Natural killer cell (primary cell): ENCODE data around the gene SPRING1. TPM values are rescaled to one million over a fixed set of nuclear protein-coding genes. Genes with fewer than 3 reads are reported as not detected.

Experiments
- ATAC-seq, 3 donors: fragments of 150-1000 bp in 2 of 3; fragments of 200-7000 bp in 1 of 3; cut with Tn5 transposase; 1 replicate in 1 of 3; 2 replicates in 2 of 3; pipeline ENCODE4 v1.10.0; 2021; ENCODE audit warnings: mild to moderate bottlenecking in 2 of 3, moderate library complexity in 2 of 3
- DNase-seq, 2 donors: peaks; one replicate each; pipeline versions ENCODE4 v3.0.0 to v3.0.0-alpha.2; 2013 to 2021; ENCODE audit warnings: mixed read lengths in 1 of 2
- H3K27ac ChIP-seq: one replicate; pipeline ENCODE4 v1.5.1; 2013; ENCODE audit warnings: mild to moderate bottlenecking, low read length
- H3K27me3 ChIP-seq: one replicate; pipeline ENCODE4 v1.6.1; 2013; ENCODE audit warnings: low read length; ENCODE audit not compliant: control insufficient read depth, insufficient read depth
- H3K36me3 ChIP-seq: one replicate; pipeline ENCODE4 v1.6.1; 2013; ENCODE audit warnings: low read length; ENCODE audit not compliant: control insufficient read depth, insufficient read depth
- H3K4me1 ChIP-seq: one replicate; pipeline ENCODE4 v1.6.1; 2013; ENCODE audit warnings: low read length; ENCODE audit not compliant: control insufficient read depth, insufficient read depth
- H3K4me3 ChIP-seq: one replicate; pipeline ENCODE4 v1.5.1; 2013; ENCODE audit warnings: low read length
- H3K9me3 ChIP-seq: one replicate; pipeline ENCODE4 v1.6.1; 2013; ENCODE audit warnings: low read length; ENCODE audit not compliant: control insufficient read depth, insufficient read depth
- H3K27ac Mint-ChIP-seq, 2 donors: one replicate each; pipeline ENCODE4 v1.8.0; 2022; ENCODE audit warnings: mild to moderate bottlenecking in 2 of 2, mixed read lengths in 2 of 2, moderate library complexity in 1 of 2
- H3K27me3 Mint-ChIP-seq, 2 donors: one replicate each; pipeline ENCODE4 v1.8.0; 2022; ENCODE audit warnings: low read depth in 2 of 2, mixed read lengths in 2 of 2
- H3K36me3 Mint-ChIP-seq: one replicate; pipeline ENCODE4 v1.8.0; 2022; ENCODE audit warnings: mixed read lengths
- H3K4me1 Mint-ChIP-seq, 2 donors: one replicate each; pipeline ENCODE4 v1.8.0; 2022; ENCODE audit warnings: mixed read lengths in 2 of 2
- H3K4me3 Mint-ChIP-seq: one replicate; pipeline ENCODE4 v1.8.0; 2022; ENCODE audit warnings: mild to moderate bottlenecking, moderate library complexity, mixed read lengths
- H3K9me3 Mint-ChIP-seq, 2 donors: one replicate each; pipeline ENCODE4 v1.8.0; 2022; ENCODE audit warnings: mixed read lengths in 2 of 2
- CTCF ChIP-seq: fragments of 200-600 bp; IDR thresholded peaks from one replicate; pipeline ENCODE4 v1.8.0; 2022; ENCODE audit warnings: antibody characterized with exemption
- WGBS: methylation state at CpG from one replicate; pipeline ENCODE4 v1.1.7; 2013; ENCODE audit warnings: missing lambda C conversion rate; ENCODE audit not compliant: insufficient coverage; 5-methylcytosine and 5-hydroxymethylcytosine counted together
- intact Hi-C: fragments of 100-400 bp; cut with micrococcal nuclease; formaldehyde crosslinking; loops from one replicate; pipeline ENCODE4 v1.14.2; 2022
- total RNA-seq, 4 donors: library from RNA; stranded (reverse); fragments of 120-200 nt in 1 of 4; gene quantifications; one replicate each; pipeline versions ENCODE4 v1.2.3 to v1.2.4, GENCODE V29; 2013 to 2022

Gene SPRING1
- total RNA-seq, 3 donors from 2014 or later (not counting 1 experiment from before 2014, with no cell fraction given) = 24.4 to 37.2 (median 30.4) TPM

- Mint-ChIP-seq H3K27me3 (no peaks in the 10 kb centered on the region), H3K36me3 (peaks cover 3% of the 10 kb centered on the region), H3K9me3 (no peaks in the 10 kb centered on the region), H3K4me3 (no peak overlapping the region), H3K27ac (no peak overlapping the region), H3K4me1 (peaks cover 26 to 28% of the 10 kb centered on the region in 2 donors)
- ATAC-seq = no peak
- 92% methylated on average over 7 of the region's 7 CpGs for WGBS
- no peaks in the 10 kb centered on the region for H3K27me3 ChIP-seq
- DNase-seq = no peak
- peaks cover 6% of the 10 kb centered on the region for H3K36me3 ChIP-seq
- H3K4me3 ChIP-seq = no peak overlapping the region
- H3K9me3 ChIP-seq = no peaks in the 10 kb centered on the region
- no peak for TF ChIP-seq CTCF
- H3K4me1 ChIP-seq = peaks cover 15% of the 10 kb centered on the region
- H3K27ac ChIP-seq = no peak overlapping the region
- intact Hi-C loops = loop anchor here (2.0 kb wide), 1 partner anchor 177 kb away; no protein-coding TSS in a partner anchor
Observed at GRCh38 chr12:116739381-116739887, 1.6 kb upstream of the SPRING1 start.

GRCh38 chr12:116736962-116737773, 701 bp downstream of the SPRING1 start:
- Histone ChIP-seq H3K4me1 (peaks cover 15% of the 10 kb centered on the region), H3K4me3 (peak overlapping the region; percentile 62), H3K9me3 (no peaks in the 10 kb centered on the region), H3K27ac (no peak overlapping the region), H3K27me3 (no peaks in the 10 kb centered on the region), H3K36me3 (peaks cover 13% of the 10 kb centered on the region)
- 5% methylated on average over 24 of the region's 24 CpGs for WGBS
- Mint-ChIP-seq H3K9me3 (no peaks in the 10 kb centered on the region), H3K27me3 (no peaks in the 10 kb centered on the region), H3K4me3 (peak overlapping the region; percentile 96), H3K27ac (peak overlapping the region; percentile 84 to 90), H3K36me3 (peaks cover 7% of the 10 kb centered on the region), H3K4me1 (peaks cover 31 to 35% of the 10 kb centered on the region in 2 donors)
- ATAC-seq (no peak), DNase-seq (peak in 1 of 2 donors; percentile 24)
- intact Hi-C loops = no loop called here
- TF ChIP-seq CTCF = no peak

- Mint-ChIP-seq H3K4me3 (peak overlapping the region; percentile 96), H3K4me1 (peaks cover 31 to 35% of the 10 kb centered on the region in 2 donors), H3K36me3 (peaks cover 7% of the 10 kb centered on the region), H3K27me3 (no peaks in the 10 kb centered on the region), H3K9me3 (no peaks in the 10 kb centered on the region), H3K27ac (peak overlapping the region; percentile 84 to 90)
- intact Hi-C loops = no loop called here
- TF ChIP-seq CTCF = no peak
- Histone ChIP-seq H3K36me3 (peaks cover 13% of the 10 kb centered on the region), H3K27me3 (no peaks in the 10 kb centered on the region), H3K27ac (no peak overlapping the region), H3K4me1 (peaks cover 15% of the 10 kb centered on the region), H3K9me3 (no peaks in the 10 kb centered on the region), H3K4me3 (no peak overlapping the region)
- ATAC-seq = no peak
- WGBS = 72% methylated on average over 7 of the region's 9 CpGs
- peak in 1 of 2 donors; percentile 14 for DNase-seq
Observed at GRCh38 chr12:116735951-116736599, 1.8 kb downstream of the SPRING1 start.
